GM21717 (cell line): ENCODE results near the gene CFH.
A peak's percentile ranks its signal among the peaks of the same experiment; 100 is the strongest.
"Not testable (repeated sequence)": the region's sequence is repeated elsewhere in the genome, so short reads cannot be mapped to it uniquely, and the experiment has no call there.

Experiments
- ATAC-seq: cut with Tn5 transposase; IDR thresholded peaks from one replicate; pipeline ENCODE4 v1.9.1; 2021; ENCODE audit warnings: mild to moderate bottlenecking, moderate library complexity; ENCODE audit not compliant: unreplicated experiment

CFH gene

DNA sequence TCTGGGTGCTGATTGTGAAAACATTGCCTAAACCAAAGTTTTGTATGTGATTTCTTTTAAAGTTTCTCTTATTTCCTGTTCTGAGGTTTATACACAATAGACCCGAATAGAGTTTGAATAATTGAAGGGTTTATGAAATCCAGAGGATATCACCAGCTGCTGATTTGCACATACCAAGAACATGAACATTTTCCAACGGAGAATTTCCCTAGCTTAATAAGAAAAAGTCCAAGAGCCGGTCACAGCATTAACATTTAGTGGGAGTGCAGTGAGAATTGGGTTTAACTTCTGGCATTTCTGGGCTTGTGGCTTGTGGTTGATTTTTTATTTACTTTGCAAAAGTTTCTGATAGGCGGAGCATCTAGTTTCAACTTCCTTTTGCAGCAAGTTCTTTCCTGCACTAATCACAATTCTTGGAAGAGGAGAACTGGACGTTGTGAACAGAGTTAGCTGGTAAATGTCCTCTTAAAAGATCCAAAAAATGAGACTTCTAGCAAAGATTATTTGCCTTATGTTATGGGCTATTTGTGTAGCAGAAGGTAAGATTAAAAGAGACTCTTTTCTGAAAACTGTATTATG, at the start of gene CFH:
Gene CFH, plus strand, starts transcription at position 407 of the 579 bp plus-strand sequence. Its CDS starts 75 bp downstream, at position 482.
- ATAC-seq, result no peak

DNA sequence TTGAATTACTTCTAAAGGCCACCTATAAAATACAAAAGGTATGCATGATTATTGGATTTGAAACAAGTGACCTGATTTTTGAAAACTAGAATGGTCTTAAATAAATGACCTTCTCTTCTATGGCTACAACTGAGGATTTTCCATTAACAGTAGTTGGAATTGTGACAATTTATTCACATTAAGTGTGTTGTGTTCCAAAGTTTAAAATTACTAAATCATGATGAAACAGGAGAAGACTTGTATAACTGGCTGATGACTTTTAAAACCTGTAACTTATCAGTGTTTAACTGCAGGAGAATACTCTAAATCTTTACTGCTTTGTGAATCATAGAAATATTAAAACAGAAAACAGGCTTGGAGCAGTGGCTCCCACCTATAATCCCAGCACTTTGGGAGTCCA, 48.2 kb upstream of the CFH start:
- no peak for ATAC-seq

DNA sequence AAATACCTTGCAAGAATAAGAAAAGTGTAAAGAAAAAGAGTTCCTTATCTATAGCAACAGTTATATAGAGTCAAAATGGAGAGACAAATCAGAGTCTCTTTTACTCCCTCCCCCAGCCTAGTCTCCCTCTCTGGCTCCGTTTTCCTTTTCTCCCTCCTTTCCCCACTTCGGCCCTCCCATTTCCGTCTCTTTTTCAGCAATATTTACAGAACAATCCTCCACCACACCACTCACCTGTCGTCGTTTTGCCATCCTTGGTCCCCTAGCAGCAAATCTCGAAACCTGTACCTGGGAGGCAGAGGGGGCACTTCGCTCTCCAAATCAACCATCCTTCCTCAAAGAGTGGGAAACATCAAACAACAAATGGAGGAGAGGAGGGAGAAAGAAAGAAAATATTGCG, 43.9 kb upstream of the CFH start:
- no peak for ATAC-seq

DNA sequence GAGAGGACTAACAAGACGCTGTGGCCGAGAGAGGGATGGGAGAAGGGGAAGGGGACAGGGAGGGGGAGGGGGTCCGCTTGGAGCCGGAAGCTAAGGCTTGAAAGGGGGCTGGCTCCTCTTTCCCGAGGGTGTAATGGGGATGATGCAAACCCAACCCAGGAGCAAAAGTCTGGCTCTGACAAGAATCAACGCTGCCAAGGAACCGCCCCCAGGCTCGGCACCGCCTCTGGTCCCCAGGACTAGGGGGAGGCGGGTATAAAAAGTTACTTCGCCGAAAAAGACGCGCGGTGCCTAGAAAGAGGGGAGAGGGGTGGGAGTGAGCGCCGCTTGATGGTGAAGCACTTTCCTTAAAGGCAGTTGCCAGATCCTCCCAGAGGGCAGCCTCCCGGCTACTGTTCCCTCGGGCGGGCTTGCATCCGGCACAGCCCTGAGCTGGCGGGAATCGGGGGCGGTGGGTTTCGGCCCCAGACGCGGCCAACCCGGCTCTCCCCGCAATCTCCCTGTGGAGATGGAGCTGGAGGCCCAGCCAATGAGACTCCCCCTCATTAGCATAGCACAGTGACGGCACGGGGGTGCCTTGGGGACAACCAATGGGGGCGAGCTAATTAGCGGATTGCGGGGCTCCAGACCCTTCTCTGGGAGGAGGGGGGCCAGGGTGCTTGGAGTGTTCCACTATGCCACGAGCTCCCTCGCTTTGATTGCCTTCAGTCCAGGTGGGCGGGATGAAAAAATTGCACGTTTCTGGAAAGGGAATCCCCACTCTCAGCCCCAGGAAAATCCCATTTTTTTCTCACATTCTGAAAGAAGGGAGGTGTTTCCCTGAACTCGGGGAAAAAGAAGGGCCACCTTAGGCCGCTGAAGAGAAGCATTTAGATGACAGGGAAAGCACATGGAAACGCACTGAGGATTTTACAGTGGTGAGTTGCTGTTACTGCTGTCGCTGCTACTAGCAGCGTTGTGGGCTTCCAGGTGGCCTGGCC, 43.2 kb upstream of the CFH start, which contains the start of gene KCNT2:
Gene KCNT2, minus strand, starts transcription at position 51 of the 980 bp plus-strand sequence. CDS start 131 bp downstream, outside the sequence.
- no peak for ATAC-seq

DNA sequence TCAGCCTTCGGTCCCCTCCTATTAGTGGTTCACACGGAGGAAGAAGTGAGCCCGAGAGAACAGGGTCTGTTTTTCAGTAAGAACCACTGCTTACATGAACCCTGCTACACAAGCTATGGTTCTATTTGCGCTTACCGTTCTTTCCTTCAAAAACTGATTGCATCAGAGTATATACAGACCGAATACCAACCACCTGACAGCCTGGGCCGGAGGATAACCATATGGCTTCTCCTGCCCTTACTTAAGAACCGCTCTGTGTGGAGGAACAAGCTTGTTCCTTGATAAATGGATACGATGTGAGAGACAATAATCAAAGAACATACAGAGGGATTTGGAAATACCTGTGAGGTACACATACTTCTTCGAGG, 42.5 kb upstream of the CFH start:
- no peak for ATAC-seq

DNA sequence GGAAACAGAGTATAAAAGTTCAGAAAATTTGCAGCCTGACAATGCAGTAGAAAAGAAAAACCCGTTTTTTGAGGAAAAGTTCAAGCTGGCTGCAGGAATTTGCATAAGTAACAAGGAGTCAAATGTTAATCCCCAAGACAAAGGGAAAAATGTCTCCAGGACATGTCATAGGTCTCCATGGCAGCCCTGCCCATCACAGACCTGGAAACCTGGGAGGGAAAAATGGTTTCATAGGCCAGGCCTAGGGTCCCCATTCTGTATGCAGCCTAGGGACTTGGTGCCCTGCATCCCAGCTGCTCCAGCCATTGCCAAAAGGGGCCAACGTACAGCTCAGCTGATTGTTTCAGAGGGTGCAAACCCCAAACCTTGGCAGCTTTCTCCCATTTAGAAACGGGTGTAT, 40.0 kb upstream of the CFH start:
- no peak for ATAC-seq

DNA sequence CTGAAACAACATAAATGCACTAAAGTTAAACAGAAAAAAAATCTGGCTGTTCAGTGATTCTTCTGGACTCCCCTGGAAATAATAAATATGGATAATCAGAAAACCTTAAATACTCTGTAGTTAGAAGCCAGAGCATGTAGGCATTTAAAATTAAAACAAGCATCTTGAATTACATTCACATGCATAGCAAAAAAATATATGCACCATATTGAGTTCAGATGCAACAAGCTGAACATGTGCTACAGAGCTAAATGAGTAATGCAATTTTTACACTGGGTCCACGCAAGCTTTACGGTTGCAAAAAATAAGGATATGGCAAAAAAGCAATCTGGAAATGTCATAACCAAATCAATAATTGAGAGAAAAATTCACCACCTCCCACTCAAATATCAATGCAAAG, 32.1 kb upstream of the CFH start:
- ATAC-seq, result no peak

DNA sequence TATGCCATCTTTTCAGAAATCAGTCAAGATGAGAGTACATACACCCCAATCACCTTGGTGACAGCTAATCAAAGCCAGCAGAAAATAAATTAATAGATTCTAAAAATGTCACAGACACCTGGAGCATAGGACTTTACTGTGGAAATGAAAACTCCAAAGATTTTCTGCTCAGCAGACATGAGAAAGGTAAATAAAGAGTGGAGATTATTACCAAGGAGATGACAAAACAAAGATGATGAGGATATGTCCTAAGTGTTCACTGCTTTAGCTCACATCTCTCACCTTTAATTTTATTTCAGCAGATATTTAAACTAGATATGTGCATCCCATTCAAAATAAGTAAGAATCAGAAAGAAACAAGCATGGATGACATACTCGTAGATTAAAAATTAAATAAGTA, 28.8 kb upstream of the CFH start:
- no peak for ATAC-seq

DNA sequence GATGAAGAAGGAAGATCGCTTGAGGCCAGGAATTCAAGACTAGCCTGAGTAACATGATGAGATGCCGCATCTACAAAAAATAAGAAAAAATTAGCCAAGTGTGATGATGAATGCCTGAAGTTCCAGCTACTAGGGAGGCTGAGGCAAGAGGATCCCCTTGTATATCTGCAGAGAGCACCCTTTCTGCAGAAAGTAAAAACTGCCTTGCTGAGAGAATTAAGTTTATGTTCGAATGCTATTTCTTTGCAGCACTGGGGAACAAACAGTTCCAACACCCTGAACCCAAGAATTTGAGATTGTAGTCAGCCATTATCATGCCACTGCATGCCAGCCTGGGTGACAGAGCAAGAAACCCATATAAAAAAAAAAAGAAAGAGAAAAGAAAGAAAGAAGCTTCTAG, 23.0 kb upstream of the CFH start:
- ATAC-seq, result no peak

DNA sequence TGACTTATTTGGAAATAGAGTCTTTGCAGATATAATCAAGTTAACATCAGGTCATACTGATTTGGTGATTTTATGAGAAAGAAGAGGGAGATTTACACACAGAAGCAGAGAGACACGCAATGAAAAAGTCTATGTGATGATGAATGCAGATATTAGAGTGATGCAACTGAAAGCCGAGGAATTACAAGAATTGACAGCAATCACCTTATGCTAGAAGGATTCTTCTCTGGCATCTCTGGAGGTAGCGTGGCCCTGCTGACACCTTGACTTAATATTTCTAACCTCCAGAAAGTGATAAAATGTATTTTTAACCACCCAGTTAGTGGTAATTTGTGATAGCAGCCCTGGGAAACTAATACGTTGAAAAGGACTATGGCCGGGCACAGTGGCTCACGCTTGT, 14.2 kb upstream of the CFH start:
- no peak for ATAC-seq

DNA sequence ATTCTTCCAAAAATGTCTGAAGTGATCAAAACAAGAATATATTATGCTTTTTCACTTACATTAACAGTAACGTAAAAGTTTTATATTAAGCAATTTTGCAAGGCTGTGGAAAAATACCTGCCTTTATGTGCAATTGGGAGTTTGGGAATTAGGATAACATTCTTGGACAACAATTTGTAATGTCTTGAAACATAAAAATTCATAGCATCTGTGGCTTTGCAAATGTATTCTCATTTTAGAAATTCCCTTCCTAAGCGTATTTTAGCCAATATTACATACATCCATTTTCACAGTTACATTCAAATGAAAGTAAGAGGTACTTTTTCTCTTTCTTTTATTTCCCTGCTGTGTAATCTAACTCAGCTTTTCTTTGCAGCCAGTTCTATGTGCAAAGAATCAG, 13.4 kb upstream of the CFH start:
- no peak for ATAC-seq

DNA sequence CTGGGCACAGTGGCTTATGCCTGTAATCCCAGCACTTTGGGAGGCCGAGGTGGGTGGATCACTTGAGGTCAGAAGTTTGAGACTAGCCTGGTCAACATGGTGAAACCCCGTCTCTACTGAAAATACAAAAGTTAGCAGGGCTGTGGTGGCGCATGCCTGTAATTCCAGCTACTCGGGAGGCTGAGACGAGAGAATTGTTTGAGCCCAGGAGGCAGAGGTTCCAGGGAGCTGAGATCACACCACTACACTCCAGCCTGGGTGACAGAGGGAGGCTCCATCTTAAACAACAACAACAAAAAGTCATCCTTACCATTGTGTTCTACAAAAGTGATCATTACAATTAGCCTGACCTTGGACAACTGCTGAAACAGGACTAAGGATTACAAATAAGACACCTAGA, 12.6 kb upstream of the CFH start:
- not testable (repeated sequence) for ATAC-seq

DNA sequence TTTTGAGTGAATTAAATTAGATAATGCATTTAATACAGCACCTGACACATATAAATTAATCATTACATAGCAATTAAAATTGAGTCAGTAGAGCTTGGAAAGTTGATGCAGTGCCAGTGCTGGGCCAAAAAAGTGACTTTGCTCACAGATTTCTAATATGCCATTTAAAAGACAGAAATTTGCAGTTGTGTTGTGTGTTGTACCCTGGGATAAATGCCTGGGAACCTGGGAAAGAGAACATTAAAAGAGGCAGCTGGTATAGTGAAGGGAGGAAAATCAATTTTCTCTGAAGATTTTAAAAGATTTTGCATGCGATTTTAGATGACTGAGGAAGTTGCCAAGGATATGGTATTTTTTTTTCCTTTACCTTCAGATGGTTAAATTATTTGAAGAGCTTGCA, 10.9 kb upstream of the CFH start:
- ATAC-seq, result no peak

DNA sequence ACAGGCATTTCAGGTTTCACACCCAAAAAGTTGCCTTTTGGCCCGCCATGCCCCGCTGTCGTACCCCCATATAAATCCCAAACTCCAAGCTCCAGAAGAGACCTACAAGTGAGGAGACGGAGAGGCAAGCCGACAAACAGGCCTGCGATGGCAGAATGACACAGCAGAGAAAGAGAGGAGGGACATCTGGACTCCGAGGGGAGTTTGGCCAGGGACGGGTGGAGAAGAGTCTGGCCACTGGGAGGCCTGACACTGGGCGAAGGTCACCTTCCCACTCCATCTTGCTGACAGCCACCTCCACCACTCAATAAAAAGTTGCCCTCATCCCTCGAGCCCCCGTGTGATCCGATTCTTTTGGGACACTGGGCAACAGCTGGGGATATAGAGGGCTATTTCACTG, 1.9 kb upstream of the CFH start:
- no peak for ATAC-seq

DNA sequence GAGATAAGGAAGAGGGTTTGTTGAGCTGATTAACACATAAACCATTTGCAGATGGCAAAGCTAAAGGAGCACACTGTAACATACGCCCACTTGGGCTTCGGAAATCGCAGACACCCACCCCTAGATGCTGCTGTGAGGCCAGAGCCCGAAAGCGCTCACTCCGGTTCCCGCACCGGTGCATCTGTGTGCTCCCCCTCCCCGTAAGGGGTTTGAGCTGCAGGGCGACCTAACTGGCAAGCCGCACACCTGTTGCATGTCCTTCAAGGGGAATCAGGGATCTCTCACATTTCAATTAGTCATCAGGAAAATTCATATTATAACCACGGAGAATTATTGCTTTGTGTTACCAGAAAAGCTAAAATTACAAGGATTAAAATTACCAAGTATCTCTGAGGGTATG, 1.4 kb upstream of the CFH start:
- no peak for ATAC-seq

DNA sequence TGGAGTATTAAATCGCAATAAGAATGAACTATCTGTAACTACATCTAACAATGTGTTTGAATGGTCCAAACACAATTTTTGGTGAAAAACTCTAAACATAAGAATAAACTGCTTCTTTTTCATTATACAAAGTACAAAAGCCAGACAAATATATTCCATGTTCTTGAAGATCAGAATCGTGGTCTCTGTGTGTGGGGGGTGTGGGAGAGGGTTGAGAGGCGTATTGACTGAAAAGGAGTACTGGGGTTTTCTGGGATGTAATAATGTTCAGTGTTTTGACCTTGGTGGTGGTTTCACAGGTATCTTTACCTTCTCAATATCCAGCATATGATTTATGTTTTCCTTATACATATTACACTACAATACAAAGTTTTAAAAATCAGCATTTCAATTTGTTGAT, 764 bp upstream of the CFH start:
- no peak for ATAC-seq

DNA sequence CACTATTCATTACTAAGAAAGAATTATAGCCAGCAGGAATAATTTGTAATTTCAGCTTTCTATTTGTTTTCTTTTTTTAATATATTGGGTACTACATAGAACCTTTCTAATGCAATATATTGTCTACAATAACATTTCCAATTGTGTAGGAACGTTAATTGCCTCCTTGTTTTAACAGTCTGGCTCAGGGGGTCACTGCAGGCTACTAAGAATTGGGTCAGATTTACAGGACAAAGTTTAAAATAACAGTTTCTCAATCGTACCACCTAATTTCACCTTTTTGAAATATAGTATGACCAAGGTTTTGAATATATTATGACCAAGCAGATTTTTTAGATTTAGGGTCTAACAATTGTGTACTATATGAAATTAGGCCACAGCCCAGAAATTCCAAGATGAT, 2.4 kb downstream of the CFH start:
- ATAC-seq, result no peak

DNA sequence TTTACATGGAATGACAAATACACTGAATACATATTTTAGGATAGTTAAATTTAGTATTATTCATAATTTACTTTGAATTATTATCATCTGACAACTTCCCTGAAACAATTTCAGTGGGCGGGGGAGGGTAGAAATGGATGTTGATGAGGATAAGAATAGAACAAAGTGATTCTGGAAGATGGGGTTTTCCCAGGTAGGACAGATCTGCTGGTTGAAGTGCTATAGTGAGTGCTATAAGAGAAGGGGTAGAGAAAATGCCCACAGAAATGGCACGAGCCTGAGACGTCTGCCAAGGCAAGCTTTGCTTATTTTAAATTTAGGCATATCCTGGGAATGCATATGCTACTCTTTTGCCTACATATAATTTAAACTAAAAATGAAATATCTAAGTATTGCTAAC, 3.2 kb downstream of the CFH start:
- no peak for ATAC-seq

DNA sequence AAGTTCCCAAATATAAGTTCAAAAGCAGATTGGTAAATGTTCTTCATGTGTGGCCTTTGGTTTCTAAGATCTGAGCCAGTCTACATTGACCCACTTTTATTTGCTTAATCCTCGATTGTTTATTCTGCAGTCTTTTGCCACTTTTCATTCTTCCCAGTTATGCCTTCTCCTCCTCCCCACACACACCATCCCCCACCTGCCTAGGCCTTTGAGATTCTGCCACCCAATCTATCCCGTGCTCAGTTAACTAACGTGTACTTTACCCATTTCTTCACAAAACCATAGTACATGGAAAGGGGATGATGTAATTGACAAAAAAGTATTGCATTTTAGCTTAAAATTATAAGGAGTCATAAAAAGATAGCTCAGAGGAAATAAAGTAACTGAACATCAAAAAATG, 3.7 kb downstream of the CFH start:
- no peak for ATAC-seq

DNA sequence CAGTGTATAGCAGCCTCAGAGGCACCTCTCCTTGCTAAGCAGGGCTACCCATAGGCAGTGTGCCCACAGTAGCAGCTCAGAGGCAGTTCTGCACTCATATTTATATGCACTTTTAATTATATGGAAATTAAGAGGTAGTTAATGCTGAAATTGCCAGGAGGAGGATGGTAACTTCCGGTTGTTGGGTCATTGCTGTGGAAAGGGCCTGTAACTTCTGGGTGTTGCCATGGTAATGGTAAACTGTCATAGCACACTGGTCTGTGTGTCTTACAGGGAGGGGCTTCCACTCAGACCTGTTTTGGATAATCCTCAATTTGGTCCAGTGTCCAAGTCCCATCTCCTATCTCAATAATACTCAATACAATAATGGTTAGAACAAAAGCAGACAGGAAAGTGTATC, 7.6 kb downstream of the CFH start:
- ATAC-seq, result no peak

DNA sequence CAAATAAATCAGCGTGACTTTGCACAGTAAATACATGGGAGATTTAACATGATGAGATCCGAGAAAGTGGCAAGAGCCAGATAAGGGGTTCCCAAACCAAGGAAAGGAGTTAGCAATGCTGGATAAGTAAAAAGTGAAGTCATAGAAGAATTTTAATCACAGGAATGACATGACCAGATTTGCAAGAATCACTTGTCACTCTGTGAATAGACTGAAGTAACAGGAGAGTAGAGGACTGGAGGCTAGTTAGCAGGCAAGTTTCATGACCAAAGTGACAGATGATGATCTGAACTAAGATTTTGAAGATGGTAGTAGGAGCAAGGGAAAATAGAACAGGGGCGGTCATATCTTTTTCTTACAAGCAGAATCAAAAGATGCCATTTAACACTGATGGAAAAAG, 8.4 kb downstream of the CFH start:
- ATAC-seq, result no peak

DNA sequence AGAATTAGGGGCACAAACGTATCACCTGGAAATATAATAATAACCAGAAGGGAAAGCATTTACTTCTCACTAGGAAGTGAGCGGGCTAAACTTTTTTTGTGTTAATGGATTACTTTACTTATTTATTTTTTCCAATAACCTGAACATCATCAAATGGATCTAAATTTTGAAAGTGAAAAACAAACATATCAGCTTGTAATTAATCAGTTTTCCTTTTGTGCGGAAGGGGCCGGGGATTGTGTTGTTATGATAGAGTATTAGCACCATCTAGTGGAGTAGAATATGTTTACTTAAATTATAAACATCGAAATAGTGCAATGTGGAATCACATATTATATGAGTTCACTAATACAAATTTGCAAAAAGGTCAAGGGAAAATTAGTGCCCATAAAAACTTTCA, 9.0 kb downstream of the CFH start:
- peak; percentile 81 for ATAC-seq
